Lung (tissue), 12 donors: Measurements from ENCODE around the gene DAAM1. TPM values are rescaled to one million over a fixed set of nuclear protein-coding genes. Genes with fewer than 3 reads are reported as not detected.

Source experiments
- ATAC-seq: fragments of 200-7000 bp; cut with Tn5 transposase; one replicate; pipeline ENCODE4 v1.9.1; 2020; ENCODE audit warnings: moderate number of reproducible peaks; ENCODE audit not compliant: insufficient read depth, low FRiP score
- DNase-seq, 3 donors: peaks; one replicate each; pipeline ENCODE4 v3.0.0-alpha.2; 2013 to 2017
- H3K27ac ChIP-seq, 2 donors: one replicate each; pipeline ENCODE4 v1.5.1; 2013; ENCODE audit warnings: mild to moderate bottlenecking in 2 of 2, moderate library complexity in 2 of 2, control low read depth in 1 of 2, inconsistent platforms in 1 of 2, low read depth in 1 of 2, low read length in 1 of 2
- H3K27me3 ChIP-seq, 3 donors: one replicate each; pipeline ENCODE4 v1.5.1; 2013; ENCODE audit warnings: low read length in 2 of 3; ENCODE audit not compliant: control insufficient read depth in 3 of 3, insufficient read depth in 3 of 3
- H3K36me3 ChIP-seq, 4 donors: one replicate each; pipeline ENCODE4 v1.5.1; 2013; ENCODE audit warnings: low read length in 4 of 4, mild to moderate bottlenecking in 1 of 4, moderate library complexity in 1 of 4; ENCODE audit not compliant: control insufficient read depth in 4 of 4, insufficient read depth in 4 of 4
- H3K4me1 ChIP-seq, 5 donors: one replicate each; pipeline ENCODE4 v1.5.1; 2013; ENCODE audit warnings: low read length in 5 of 5, mild to moderate bottlenecking in 2 of 5, moderate library complexity in 1 of 5; ENCODE audit not compliant: control insufficient read depth in 5 of 5, insufficient read depth in 5 of 5
- H3K4me3 ChIP-seq: one replicate; pipeline ENCODE4 v1.5.1; 2013; ENCODE audit warnings: mild to moderate bottlenecking, control low read depth, moderate library complexity
- H3K9ac ChIP-seq, 2 donors: one replicate each; pipeline ENCODE4 v1.5.1; 2013; ENCODE audit warnings: low read length in 2 of 2, control low read depth in 1 of 2; ENCODE audit not compliant: insufficient read depth in 1 of 2
- H3K9me3 ChIP-seq, 4 donors: one replicate each; pipeline ENCODE4 v1.5.1; 2013; ENCODE audit warnings: low read length in 3 of 4, mild to moderate bottlenecking in 1 of 4, moderate library complexity in 1 of 4; ENCODE audit not compliant: control insufficient read depth in 4 of 4, insufficient read depth in 3 of 4
- WGBS, 2 donors: extraction: QIAGEN DNeasy Blood & Tissue Kit; methylation state at CpG; one replicate each; pipeline ENCODE4 v1.1.7; 2013; 5-methylcytosine and 5-hydroxymethylcytosine counted together
- polyA plus RNA-seq, 2 donors: library from polyadenylated mRNA; stranded (reverse); fragments of 200-250 nt; gene quantifications; one replicate each; pipeline ENCODE4 v1.2.1, GENCODE V29; 2013
- total RNA-seq, 2 donors: library from RNA; depleted of rRNA in 1 of 2; stranded (reverse); fragments of >200 nt in 1 of 2; gene quantifications; one replicate each; pipeline ENCODE4 v1.2.1, GENCODE V29; 2014 to 2021
- TF ChIP-seq, protein P1 (sequence below): IDR thresholded peaks from 2 replicates; pipeline ENCODE4 v1.5.1; 2012; ENCODE audit warnings: mild to moderate bottlenecking; ENCODE audit errors: control extremely low read depth, extremely low read depth
- donor health status: control.
- donor health status: control.
- donor health status: Bipolar disorder and iron deficiency.
- donor health status: healthy.
- donor health status: DM: yes; HTN: yes; CAD: no.

Gene DAAM1
- total and polyA plus RNA-seq, 4 donors = 10.3 to 84.6 (median 32.6) TPM

DNA sequence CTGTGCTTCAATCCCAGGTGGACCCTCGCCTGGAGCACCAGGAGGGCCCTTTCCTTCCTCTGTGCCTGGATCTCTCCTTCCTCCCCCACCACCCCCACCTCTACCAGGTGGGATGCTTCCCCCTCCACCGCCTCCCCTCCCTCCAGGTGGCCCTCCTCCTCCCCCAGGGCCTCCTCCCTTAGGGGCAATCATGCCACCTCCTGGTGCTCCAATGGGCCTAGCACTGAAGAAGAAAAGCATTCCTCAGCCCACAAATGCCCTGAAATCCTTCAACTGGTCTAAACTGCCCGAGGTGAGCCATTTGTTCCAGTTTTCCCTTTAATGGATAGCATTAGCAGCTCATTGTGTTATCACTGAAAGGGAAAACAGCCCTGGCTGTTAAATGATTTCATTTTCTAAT lies 142.8 kb downstream of the DAAM1 start:
- DNase-seq (no peak), ATAC-seq (no peak)
- Histone ChIP-seq H3K36me3 (peaks cover 11 to 20% (median 11%) of the 10 kb centered on the region in 4 donors), H3K27me3 (no peaks in the 10 kb centered on the region), H3K4me3 (no peak overlapping the region), H3K27ac (peak overlapping the region in 1 of 2 donors; percentile 57), H3K9ac (no peak overlapping the region), H3K9me3 (no peaks in the 10 kb centered on the region), H3K4me1 (peaks cover 6 to 57% (median 30%) of the 10 kb centered on the region in 5 donors)
- TF ChIP-seq, protein P1, sequence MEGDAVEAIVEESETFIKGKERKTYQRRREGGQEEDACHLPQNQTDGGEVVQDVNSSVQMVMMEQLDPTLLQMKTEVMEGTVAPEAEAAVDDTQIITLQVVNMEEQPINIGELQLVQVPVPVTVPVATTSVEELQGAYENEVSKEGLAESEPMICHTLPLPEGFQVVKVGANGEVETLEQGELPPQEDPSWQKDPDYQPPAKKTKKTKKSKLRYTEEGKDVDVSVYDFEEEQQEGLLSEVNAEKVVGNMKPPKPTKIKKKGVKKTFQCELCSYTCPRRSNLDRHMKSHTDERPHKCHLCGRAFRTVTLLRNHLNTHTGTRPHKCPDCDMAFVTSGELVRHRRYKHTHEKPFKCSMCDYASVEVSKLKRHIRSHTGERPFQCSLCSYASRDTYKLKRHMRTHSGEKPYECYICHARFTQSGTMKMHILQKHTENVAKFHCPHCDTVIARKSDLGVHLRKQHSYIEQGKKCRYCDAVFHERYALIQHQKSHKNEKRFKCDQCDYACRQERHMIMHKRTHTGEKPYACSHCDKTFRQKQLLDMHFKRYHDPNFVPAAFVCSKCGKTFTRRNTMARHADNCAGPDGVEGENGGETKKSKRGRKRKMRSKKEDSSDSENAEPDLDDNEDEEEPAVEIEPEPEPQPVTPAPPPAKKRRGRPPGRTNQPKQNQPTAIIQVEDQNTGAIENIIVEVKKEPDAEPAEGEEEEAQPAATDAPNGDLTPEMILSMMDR = no peak
- WGBS, 2 donors = 89 to 91% methylated on average over 3 of the region's 3 CpGs

DNA sequence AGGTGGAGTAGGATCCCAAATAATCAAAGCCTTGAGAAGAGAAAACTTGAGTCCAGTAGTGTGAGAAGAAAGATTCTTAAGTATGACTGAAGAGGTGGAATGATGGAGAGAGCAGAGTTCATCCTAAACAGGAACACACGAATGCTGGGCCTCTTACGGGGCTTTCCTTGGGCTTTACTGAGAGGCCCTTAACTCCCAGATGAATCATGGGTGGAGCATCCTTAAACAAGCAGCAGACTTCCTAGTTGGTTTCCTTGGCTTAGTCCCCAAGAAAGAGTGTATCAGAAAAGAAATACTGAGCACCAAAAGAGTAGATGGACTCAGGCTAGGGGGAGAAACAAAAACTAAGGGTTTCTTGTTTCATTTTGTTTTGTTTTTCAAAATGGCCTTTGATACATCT lies 144.3 kb downstream of the DAAM1 start:
- 26 to 42% methylated on average over 2 of the region's 2 CpGs for WGBS, 2 donors
- H3K27me3 ChIP-seq = no peaks in the 10 kb centered on the region
- H3K27ac ChIP-seq = peak overlapping the region; percentile 74 to 94
- no peak overlapping the region for H3K4me3 ChIP-seq
- peaks cover 9 to 12% (median 11%) of the 10 kb centered on the region in 4 donors for H3K36me3 ChIP-seq
- no peak overlapping the region for H3K9ac ChIP-seq
- H3K4me1 ChIP-seq = peaks cover 6 to 69% (median 42%) of the 10 kb centered on the region in 5 donors
- ATAC-seq = no peak
- H3K9me3 ChIP-seq = no peaks in the 10 kb centered on the region
- DNase-seq = no peak
- TF ChIP-seq, protein P1 = no peak

DNA sequence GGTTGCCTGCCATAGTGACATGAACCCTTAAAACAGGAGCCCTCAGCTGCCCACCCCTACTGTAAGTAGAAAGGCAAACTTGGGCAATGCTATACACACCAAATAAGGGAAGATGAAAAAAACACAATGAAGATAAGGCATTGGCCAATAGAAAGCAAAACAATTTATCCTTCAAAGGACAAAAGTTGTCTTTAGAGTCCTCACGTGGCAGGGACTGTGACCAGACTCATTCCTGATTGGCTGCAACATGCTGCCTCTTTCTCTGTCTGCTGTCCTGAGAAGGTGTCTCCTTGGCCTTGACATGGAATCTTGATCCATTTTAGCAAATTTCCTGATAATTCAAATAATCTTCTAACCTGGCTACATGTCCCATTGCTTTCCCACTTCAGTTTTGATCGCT lies 144.8 kb downstream of the DAAM1 start:
- DNase-seq = no peak
- Histone ChIP-seq H3K4me1 (peaks cover 6 to 73% (median 42%) of the 10 kb centered on the region in 5 donors), H3K36me3 (peaks cover 9 to 12% (median 11%) of the 10 kb centered on the region in 4 donors), H3K9ac (no peak overlapping the region), H3K9me3 (no peaks in the 10 kb centered on the region), H3K4me3 (no peak overlapping the region), H3K27me3 (no peaks in the 10 kb centered on the region), H3K27ac (peak overlapping the region; percentile 84 to 94)
- TF ChIP-seq, protein P1 = no peak
- ATAC-seq = no peak
- 34 to 43% methylated on average over 2 of the region's 2 CpGs for WGBS, 2 donors

DNA sequence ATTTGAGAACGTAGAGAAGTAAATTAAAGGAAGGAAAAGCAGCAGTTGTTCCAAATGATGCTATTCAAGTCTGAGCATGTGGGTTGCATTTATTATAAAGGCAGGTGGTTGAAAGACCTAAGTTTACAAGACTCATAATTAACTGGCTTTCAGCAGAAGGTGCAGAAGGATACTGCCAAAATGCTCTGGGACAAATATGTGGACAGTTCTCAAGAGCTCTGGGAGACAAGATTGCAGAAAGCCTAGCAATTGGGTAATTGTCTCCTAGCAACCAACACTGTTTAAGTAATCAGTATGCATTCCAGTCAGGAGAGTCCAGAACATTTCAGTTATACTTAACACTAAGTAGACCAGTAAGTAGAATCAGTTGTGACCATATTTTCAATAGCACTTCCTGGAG lies 145.2 kb downstream of the DAAM1 start:
- Histone ChIP-seq H3K9me3 (no peaks in the 10 kb centered on the region), H3K27ac (peak overlapping the region in 1 of 2 donors; percentile 94), H3K9ac (peak overlapping the region in 1 of 2 donors; percentile 30), H3K4me3 (no peak overlapping the region), H3K27me3 (no peaks in the 10 kb centered on the region), H3K4me1 (peaks cover 6 to 74% (median 42%) of the 10 kb centered on the region in 5 donors), H3K36me3 (peaks cover 7 to 11% (median 10%) of the 10 kb centered on the region in 4 donors)
- ATAC-seq (peak; percentile 71), DNase-seq (peak; percentile 61 to 96 (median 95))
- TF ChIP-seq, protein P1 = no peak
- WGBS, 2 donors = 19 to 25% methylated on average over 1 of the region's 1 CpG
